HG02884 (cell line): ENCODE measurements around the gene ABCF2.

ENCODE experiments used
- ATAC-seq: cut with Tn5 transposase; IDR thresholded peaks from one replicate; pipeline ENCODE4 v1.9.1; 2021; ENCODE audit warnings: mild to moderate bottlenecking, moderate library complexity; ENCODE audit not compliant: unreplicated experiment

Gene ABCF2

DNA sequence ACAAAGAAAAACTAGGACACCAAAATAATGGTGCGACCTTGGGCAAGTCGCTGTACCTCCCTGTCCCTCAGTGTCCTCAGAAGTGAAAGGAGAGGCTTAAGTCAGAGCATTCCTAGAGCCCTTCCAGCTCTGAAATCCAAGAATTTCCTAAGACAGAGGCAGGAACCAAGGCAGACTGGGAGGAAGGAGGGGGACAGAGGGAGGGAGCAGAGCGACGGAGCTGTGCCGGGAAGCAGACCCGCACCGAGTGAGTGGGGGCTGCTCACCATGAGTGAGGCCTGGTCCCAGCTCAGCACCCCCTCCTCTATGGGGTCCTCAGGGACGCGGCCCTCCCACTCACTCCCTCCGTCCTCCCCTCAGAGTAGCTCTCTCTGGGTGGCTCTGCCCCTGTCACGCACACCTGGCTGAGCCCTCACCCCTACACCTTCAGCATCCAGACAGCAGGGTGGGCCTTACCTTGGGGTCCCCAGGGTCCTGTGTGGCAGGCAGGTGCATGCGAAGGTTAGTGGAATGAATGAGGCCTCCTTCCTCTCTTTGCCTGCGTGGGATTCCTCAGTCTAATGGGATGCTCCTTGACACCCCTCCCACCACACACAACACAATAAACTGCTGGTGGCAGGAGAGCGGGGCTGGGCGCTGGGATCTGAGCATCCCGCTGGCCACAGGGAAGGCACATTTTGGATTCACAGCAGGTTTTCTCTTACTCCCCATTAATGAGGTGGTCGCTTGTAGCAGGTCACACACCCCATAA, 26.1 kb upstream of the ABCF2 start:
- ATAC-seq: no peak

- no peak for ATAC-seq
Measured at GRCh38 chr7:151252561-151252835, 25.5 kb upstream of the ABCF2 start.

GRCh38 chr7:151251689-151252560, 24.9 kb upstream of the ABCF2 start:
- no peak for ATAC-seq

GRCh38 chr7:151251328-151251688, 24.3 kb upstream of the ABCF2 start:
- no peak for ATAC-seq

- ATAC-seq: no peak
Measured at GRCh38 chr7:151250181-151251132, 23.5 kb upstream of the ABCF2 start.

DNA sequence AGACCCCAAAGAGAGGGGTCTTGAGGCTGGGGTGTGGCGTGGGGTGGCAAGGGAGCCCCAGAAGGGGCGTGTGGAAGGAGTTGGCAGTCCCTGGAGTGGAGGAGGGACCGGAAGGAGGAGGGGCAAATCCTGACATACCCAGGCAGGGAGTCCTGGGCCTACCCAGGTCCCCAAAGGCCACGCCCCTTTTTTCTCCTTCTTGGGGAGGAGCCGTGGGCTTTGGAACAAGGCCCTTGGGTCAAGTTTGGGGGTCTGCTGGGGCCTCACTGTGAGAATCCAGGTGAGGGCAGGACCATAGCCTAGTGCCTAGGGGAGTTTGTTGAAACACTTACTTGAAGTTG, 22.7 kb upstream of the ABCF2 start:
- no peak for ATAC-seq

GRCh38 chr7:151249034-151249731, 22.2 kb upstream of the ABCF2 start:
- ATAC-seq: no peak

- ATAC-seq: no peak
Measured at GRCh38 chr7:151248346-151249033, 21.5 kb upstream of the ABCF2 start, which contains the start of gene SMARCD3. Gene SMARCD3, minus strand, starts transcription at chr7:151248694. Its CDS starts 132 bp downstream, at chr7:151248562.

DNA sequence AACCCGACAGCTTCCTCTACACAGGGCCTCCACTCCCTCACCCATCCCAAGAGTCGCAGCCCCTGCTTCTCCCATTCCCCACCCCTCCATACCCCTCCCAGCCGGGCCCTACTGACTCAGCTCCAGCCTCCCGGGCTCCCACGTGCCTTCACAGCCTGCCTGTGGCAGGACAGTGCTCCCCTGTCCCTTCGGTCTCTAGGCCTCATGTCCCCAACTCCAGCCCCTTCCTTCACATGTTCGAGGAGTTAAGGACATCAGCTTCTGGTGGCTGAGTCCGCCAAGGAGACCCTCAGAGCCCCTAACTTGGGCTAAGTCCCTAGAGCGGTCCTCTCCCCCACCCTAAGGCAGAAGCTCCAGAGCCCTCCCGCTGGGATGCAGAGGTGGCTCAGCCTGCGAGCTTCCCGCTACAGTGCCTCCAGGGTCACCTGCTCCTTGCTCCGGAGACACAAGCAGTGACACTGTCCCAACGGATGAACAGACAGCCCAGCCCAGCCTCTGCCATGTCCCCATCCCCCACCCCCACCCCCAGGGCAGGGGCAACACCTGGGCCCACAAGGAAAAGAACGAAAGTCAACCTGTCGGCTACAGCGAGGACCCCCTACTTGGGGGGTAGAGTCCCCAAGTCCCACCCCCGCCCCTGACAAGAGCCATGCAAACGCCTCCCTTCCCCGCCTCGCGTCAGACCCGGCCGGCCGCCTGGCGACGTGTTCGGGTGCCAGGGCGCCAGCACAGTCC, 20.8 kb upstream of the ABCF2 start:
- no peak for ATAC-seq

DNA sequence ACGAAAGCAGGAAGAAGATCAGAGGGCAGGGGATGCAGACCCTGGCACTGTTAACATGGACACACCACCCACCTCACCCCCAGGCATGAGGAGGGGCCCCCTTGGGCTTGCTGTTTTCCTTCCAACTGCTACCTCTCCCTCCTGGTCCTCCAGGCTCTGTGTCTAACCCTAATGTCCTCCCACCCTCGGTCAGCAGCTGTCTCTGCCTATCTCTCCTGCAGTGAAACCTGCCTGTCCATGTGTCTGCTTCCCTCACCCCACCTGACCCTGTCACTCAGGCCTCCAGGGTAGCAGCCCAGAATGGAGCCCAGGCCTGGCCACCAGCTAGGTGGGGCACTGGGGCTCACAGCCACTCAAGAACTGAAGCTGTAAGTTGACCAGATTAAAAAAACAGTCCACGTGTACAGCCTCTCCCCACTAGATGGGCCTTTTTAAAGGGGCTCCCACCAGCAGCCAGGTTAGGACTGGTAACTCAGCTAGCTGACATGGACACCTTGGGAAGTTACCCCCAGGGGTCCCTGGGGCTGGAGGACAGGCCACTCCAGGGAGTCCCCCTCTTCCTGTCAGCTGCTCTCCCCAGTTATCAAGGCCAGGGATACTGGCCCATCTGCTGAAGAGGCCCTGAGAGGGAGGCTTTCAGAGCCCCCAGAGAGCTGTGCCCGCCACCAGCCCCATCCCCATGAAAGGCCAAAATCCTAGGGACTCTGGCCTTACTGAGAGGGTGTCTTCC, 20.0 kb upstream of the ABCF2 start:
- ATAC-seq: no peak

GRCh38 chr7:151246102-151246850, 19.3 kb upstream of the ABCF2 start:
- ATAC-seq: no peak

GRCh38 chr7:151245360-151246101, 18.5 kb upstream of the ABCF2 start:
- ATAC-seq: no peak

- no peak for ATAC-seq
Measured at GRCh38 chr7:151244841-151245346, 17.9 kb upstream of the ABCF2 start.

DNA sequence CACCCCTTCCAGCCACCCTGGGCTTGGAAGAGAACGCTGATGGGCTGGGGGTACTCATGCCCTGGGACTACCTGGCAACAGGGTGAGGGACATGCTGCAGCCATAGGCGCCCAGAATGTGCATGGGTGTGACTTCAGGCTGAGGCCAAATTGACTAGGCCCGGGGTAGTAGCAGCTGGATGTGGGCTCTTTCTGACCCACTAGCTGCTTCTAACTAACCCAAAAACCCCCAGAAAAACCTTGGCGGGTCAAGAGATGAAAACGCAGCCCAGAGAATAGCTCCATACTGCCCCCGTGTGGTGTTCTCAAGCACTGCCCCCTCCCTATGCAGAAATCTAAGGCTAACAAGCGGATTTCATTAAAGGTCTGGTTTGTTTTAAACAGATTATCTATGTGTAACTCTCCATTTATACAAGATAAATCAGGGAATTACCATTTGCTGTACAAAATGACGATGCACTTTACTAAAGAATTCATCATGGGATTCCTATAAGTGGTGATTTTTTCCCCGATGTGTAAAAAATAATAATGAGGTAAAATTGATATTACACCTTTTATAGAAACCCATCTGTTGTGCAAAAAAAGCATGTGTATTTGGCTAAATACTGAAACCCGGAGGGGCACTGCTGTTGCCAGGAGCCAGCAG, 17.3 kb upstream of the ABCF2 start:
- ATAC-seq: no peak

DNA sequence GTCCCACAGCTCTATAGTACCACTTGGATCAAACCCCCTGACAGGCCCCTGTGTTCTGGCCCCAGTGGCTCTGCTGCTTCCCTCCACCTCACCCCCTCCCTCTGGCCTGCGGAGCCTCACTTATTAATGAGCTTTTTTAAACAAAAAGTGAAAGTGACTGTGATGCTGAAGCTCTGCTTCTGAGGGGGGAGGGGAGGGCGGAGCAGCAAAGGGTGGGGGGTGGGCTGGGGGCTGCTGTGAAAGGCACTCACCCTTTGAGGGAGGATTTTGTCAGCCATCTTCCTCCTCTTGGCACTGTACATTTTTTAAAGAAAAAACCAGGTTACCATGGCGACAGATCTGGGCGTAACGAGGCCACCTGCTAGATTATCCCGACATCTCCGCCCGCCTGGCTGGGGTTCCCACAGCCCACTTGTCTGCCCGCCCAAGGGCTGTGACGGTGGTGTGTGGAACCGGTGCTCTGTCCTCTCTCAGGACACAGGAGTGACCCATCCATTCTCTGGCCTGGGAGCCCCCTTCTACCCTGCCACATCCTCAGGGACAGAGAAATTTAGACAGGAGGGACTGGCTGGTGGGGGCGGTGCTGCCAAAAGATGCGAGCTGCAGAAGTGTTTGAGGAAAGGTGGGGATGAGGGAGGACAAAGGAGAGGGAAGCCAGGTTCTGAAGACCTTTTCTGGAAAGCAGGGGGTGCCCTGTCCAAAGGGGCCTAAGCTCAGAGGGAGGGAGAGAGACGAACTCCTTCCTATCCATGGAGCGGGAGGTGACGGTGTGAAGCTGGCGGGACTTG, 16.6 kb upstream of the ABCF2 start:
- no peak for ATAC-seq

- no peak for ATAC-seq
Measured at GRCh38 chr7:151243045-151243349, 16.0 kb upstream of the ABCF2 start.
